Measurements from ENCODE around the gene MVD. TPM values are rescaled to one million over a fixed set of nuclear protein-coding genes. Genes with fewer than 3 reads are reported as not detected.

MVD gene
- polyA plus RNA-seq, 3 donors: 9.0 to 17.9 (median 12.2) TPM

- H3K4me3 Mint-ChIP-seq: no peak overlapping the region
These were observed 16.9 kb downstream of the MVD start for GRCh38 chr16:88645941-88646340.

DNA sequence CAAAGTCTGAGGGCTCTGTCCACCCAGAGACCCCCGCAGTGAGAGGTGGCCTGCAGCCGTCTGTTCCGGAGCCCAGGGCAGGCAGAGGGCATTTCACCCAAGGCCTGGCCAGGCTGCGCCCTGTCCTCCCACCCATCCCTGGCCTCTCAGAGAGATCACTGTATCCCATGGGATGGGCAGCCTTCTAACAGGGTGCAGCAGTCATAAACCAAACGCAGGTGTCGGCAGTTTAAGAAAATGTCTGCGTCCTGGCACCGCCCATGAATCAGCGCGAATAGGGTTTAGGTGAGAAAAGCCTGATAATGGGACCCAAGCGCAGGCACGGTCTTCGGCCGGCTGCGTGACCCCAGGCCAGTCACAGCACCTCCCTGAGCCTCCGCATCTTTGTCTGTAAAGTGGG lies 17.4 kb downstream of the MVD start:
- peaks cover 0 to 11% (median 3%) of the 10 kb centered on the region in 7 donors for H3K9me3 Mint-ChIP-seq
- H3K79me2 ChIP-seq (ENCODE audit: insufficient read depth, low read length): peaks cover 60% of the 10 kb centered on the region
- H3K4me2 ChIP-seq (replicated peaks; ENCODE audit: extremely low read depth, low read length, poor library complexity, severe bottlenecking): no peak overlapping the region
- H3K4me1 ChIP-seq (ENCODE audit: control insufficient read depth in 1 of 2, insufficient read depth in 2 of 2, low read length in 2 of 2): peaks cover 38 to 47% of the 10 kb centered on the region in 2 donors
- H3K9ac ChIP-seq (ENCODE audit: insufficient read depth, low read length, poor library complexity, severe bottlenecking): no peak overlapping the region
- H4K20me1 ChIP-seq (ENCODE audit: insufficient read depth, low read length): peaks cover 100% of the 10 kb centered on the region
- H2AFZ ChIP-seq (ENCODE audit: insufficient read depth, low read depth, low read length, poor library complexity, severe bottlenecking): no peak overlapping the region
- H3K4me1 Mint-ChIP-seq: peaks cover 44% of the 10 kb centered on the region
- TF ChIP-seq, protein P1, sequence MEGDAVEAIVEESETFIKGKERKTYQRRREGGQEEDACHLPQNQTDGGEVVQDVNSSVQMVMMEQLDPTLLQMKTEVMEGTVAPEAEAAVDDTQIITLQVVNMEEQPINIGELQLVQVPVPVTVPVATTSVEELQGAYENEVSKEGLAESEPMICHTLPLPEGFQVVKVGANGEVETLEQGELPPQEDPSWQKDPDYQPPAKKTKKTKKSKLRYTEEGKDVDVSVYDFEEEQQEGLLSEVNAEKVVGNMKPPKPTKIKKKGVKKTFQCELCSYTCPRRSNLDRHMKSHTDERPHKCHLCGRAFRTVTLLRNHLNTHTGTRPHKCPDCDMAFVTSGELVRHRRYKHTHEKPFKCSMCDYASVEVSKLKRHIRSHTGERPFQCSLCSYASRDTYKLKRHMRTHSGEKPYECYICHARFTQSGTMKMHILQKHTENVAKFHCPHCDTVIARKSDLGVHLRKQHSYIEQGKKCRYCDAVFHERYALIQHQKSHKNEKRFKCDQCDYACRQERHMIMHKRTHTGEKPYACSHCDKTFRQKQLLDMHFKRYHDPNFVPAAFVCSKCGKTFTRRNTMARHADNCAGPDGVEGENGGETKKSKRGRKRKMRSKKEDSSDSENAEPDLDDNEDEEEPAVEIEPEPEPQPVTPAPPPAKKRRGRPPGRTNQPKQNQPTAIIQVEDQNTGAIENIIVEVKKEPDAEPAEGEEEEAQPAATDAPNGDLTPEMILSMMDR (IDR thresholded peaks at IDR 0.05): no peak
- no peak for DNase-seq
- peaks cover 45 to 53% of the 10 kb centered on the region in 2 donors for H3K36me3 ChIP-seq (replicated peaks in 1 of 2; ENCODE audit: control insufficient read depth in 1 of 2, insufficient read depth in 2 of 2, low read length in 2 of 2)
- peaks cover 36 to 56% of the 10 kb centered on the region in 2 donors for H3K36me3 Mint-ChIP-seq
- no peaks in the 10 kb centered on the region for H3K9me3 ChIP-seq (replicated peaks in 1 of 2; ENCODE audit: control insufficient read depth in 1 of 2, insufficient read depth in 1 of 2, low read length in 2 of 2)
- H3K4me3 Mint-ChIP-seq: no peak overlapping the region
- no peak overlapping the region for H3K4me3 ChIP-seq (replicated peaks in 1 of 3; ENCODE audit: low read depth in 2 of 3, low read length in 3 of 3)
- intact Hi-C loops (cut with micrococcal nuclease): no loop called here
- peak overlapping the region in 2 of 7 donors; percentile 12 to 20 for H3K27ac Mint-ChIP-seq
- H3K27ac ChIP-seq (ENCODE audit: low read depth in 1 of 2, low read length in 2 of 2): peak overlapping the region in 1 of 2 donors; percentile 5
- WGBS (ENCODE audit: insufficient coverage): 97% methylated on average over 16 of the region's 16 CpGs
- H3K27me3 Mint-ChIP-seq (ENCODE audit: low read depth in 3 of 3): peaks cover 5 to 12% (median 7%) of the 10 kb centered on the region in 3 donors
- H3K27me3 ChIP-seq (ENCODE audit: control insufficient read depth in 2 of 2, insufficient read depth in 2 of 2, low read length in 2 of 2): peaks cover 1 to 7% of the 10 kb centered on the region in 2 donors

More at GRCh38 chr16:88645941-88646340, 16.9 kb downstream of the MVD start:
- DNase-seq: no peak
- Histone ChIP-seq H3K9me3 (replicated peaks in 1 of 2; ENCODE audit: control insufficient read depth in 1 of 2, insufficient read depth in 1 of 2, low read length in 2 of 2) (no peaks in the 10 kb centered on the region), H2AFZ (ENCODE audit: insufficient read depth, low read depth, low read length, poor library complexity, severe bottlenecking) (no peak overlapping the region), H3K4me3 (replicated peaks in 1 of 3; ENCODE audit: low read depth in 2 of 3, low read length in 3 of 3) (no peak overlapping the region), H3K36me3 (replicated peaks in 1 of 2; ENCODE audit: control insufficient read depth in 1 of 2, insufficient read depth in 2 of 2, low read length in 2 of 2) (peaks cover 45 to 53% of the 10 kb centered on the region in 2 donors), H3K27ac (ENCODE audit: low read depth in 1 of 2, low read length in 2 of 2) (no peak overlapping the region), H3K79me2 (ENCODE audit: insufficient read depth, low read length) (peaks cover 64% of the 10 kb centered on the region), H3K4me1 (ENCODE audit: control insufficient read depth in 1 of 2, insufficient read depth in 2 of 2, low read length in 2 of 2) (peaks cover 37 to 48% of the 10 kb centered on the region in 2 donors), H3K9ac (ENCODE audit: insufficient read depth, low read length, poor library complexity, severe bottlenecking) (no peak overlapping the region), H3K4me2 (replicated peaks; ENCODE audit: extremely low read depth, low read length, poor library complexity, severe bottlenecking) (no peak overlapping the region), H3K27me3 (ENCODE audit: control insufficient read depth in 2 of 2, insufficient read depth in 2 of 2, low read length in 2 of 2) (peaks cover 0 to 2% of the 10 kb centered on the region in 2 donors), H4K20me1 (ENCODE audit: insufficient read depth, low read length) (peaks cover 98% of the 10 kb centered on the region)
- 91% methylated on average over 23 of the region's 23 CpGs for WGBS (ENCODE audit: insufficient coverage)
- Mint-ChIP-seq H3K36me3 (peaks cover 36 to 56% of the 10 kb centered on the region in 2 donors), H3K27ac (peak overlapping the region in 1 of 7 donors; percentile 6), H3K4me1 (peaks cover 42% of the 10 kb centered on the region), H3K27me3 (ENCODE audit: low read depth in 3 of 3) (peaks cover under 1 to 7% (median 4%) of the 10 kb centered on the region in 3 donors), H3K9me3 (peaks cover 0 to 11% (median 3%) of the 10 kb centered on the region in 7 donors)
- TF ChIP-seq, protein P1 (IDR thresholded peaks at IDR 0.05): no peak
- intact Hi-C loops (cut with micrococcal nuclease): no loop called here

Data from CD14-positive monocyte (primary cell).